ENCODE results near the gene CTSC. TPM values are rescaled to one million over a fixed set of nuclear protein-coding genes. Genes with fewer than 3 reads are reported as not detected.

Gene CTSC
- total RNA-seq, 1 donor from 2014 or later, result 4.8 TPM

GRCh38 chr11:88280673-88281316 is 56.7 kb downstream of the CTSC start:
- H3K27ac Mint-ChIP-seq (ENCODE audit: unreplicated experiment), result no peak overlapping the region
- H3K9me3 Mint-ChIP-seq (ENCODE audit: low read depth), result peaks cover 3% of the 10 kb centered on the region
- H3K4me3 Mint-ChIP-seq (ENCODE audit: unreplicated experiment), result no peak overlapping the region
- no peaks in the 10 kb centered on the region for H3K27me3 Mint-ChIP-seq (ENCODE audit: low read depth)
- no peaks in the 10 kb centered on the region for H3K36me3 Mint-ChIP-seq (ENCODE audit: low read depth)
- DNase-seq (ENCODE audit: low spot score), result no peak
- peaks cover 16% of the 10 kb centered on the region for H3K4me1 Mint-ChIP-seq (ENCODE audit: low read depth)
- TF ChIP-seq CTCF (IDR thresholded peaks at IDR 0.05), result no peak

DNA sequence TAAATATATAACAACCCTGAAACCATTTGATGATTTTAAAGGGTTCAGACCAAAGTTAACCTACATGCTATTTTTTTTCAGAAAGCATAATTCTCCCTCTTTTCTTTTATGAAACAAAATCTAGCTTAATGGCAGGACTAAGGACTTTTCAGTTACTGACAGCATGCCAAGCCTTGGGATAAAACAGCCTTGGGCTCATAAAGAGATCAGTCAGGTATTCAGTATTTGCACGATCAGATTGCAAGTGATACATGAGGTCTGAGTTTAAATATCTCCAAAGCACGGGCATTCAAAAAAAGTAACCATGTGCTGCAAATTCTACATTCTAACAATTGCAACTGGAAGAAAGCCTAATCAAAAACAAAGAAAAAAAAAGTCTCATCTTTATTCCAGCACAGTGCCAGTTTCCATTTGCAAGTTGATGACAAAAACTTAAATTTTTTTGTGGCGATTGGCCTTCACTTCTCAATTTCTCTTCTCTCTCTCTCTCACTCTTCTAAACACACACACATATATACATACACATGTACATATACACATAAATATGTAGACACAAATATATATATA is 60.1 kb downstream of the CTSC start:
- no peaks in the 10 kb centered on the region for H3K36me3 Mint-ChIP-seq (ENCODE audit: low read depth)
- peaks cover 2% of the 10 kb centered on the region for H3K27me3 Mint-ChIP-seq (ENCODE audit: low read depth)
- DNase-seq (ENCODE audit: low spot score), result no peak
- H3K4me1 Mint-ChIP-seq (ENCODE audit: low read depth), result peaks cover 6% of the 10 kb centered on the region
- peaks cover 3% of the 10 kb centered on the region for H3K9me3 Mint-ChIP-seq (ENCODE audit: low read depth)
- no peak for TF ChIP-seq CTCF (IDR thresholded peaks at IDR 0.05)
- no peak overlapping the region for H3K4me3 Mint-ChIP-seq (ENCODE audit: unreplicated experiment)
- no peak overlapping the region for H3K27ac Mint-ChIP-seq (ENCODE audit: unreplicated experiment)

DNA sequence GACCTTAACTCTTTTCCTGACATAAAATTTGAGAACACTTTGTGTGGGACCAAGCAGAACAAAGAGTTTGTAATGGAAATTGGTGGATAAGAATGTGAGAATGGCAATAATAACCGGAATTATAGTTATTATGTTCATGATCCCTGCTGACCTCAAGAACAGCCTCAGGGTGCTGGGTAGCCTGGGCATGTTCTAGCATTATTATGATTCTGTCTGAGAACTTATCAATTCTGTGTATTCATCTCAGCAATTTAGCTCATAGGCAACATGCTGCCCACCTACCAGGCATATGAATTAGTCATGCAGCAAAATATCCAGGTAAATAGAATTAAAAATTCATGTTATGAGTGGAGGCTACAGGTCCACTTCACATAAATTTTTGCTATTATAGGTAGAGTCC is 61.9 kb downstream of the CTSC start:
- peaks cover 2% of the 10 kb centered on the region for H3K27me3 Mint-ChIP-seq (ENCODE audit: low read depth)
- H3K36me3 Mint-ChIP-seq (ENCODE audit: low read depth), result no peaks in the 10 kb centered on the region
- H3K9me3 Mint-ChIP-seq (ENCODE audit: low read depth), result peaks cover 15% of the 10 kb centered on the region
- no peak for TF ChIP-seq CTCF (IDR thresholded peaks at IDR 0.05)
- H3K4me1 Mint-ChIP-seq (ENCODE audit: low read depth), result no peaks in the 10 kb centered on the region
- H3K4me3 Mint-ChIP-seq (ENCODE audit: unreplicated experiment), result no peak overlapping the region
- no peak overlapping the region for H3K27ac Mint-ChIP-seq (ENCODE audit: unreplicated experiment)
- no peak for DNase-seq (ENCODE audit: low spot score)

DNA sequence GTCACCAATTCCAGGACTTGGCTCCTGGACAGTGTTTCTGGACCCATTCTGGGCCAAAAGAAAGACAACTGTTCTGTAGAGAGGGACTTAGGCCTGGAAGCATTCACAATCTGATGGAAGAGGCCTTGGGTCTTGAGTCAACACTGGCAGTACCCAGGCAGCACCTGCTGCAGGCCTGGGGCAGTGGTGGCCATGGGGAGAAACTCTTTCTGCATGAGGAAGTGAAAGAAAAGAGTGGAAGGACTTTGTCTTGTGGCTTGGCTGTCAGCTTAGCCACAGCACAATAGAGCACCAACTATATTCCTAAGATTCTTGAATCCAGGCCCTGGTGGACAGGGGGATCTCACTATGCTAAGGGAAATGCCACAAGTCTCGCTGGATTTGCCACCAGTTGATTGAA is 70.6 kb downstream of the CTSC start:
- Mint-ChIP-seq H3K27me3 (ENCODE audit: low read depth) (peaks cover 4% of the 10 kb centered on the region), H3K4me1 (ENCODE audit: low read depth) (no peaks in the 10 kb centered on the region), H3K9me3 (ENCODE audit: low read depth) (peaks cover 17% of the 10 kb centered on the region), H3K27ac (ENCODE audit: unreplicated experiment) (no peak overlapping the region), H3K36me3 (ENCODE audit: low read depth) (no peaks in the 10 kb centered on the region), H3K4me3 (ENCODE audit: unreplicated experiment) (no peak overlapping the region)
- DNase-seq (ENCODE audit: low spot score), result no peak
- TF ChIP-seq CTCF (IDR thresholded peaks at IDR 0.05), result no peak

DNA sequence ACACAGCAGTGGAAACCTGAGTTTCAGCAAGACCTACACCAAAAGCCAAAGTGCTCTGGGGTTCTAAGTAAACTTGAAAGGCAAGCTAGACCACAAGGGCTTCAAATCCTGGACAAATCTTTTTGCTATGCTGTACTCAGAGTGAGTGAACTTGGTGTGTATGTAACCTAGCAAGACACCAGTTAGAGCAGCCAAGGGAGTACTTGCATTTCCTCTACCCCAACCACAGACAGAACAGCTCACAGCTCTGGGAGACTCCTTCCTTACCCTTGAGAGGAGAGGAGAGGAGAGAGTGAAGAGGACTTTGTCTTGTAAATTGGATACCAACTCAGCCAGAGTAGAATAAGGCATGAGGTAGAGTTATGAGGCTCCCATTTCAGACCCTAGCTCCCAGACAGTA is 71.4 kb downstream of the CTSC start:
- Mint-ChIP-seq H3K9me3 (ENCODE audit: low read depth) (peaks cover 13% of the 10 kb centered on the region), H3K27ac (ENCODE audit: unreplicated experiment) (no peak overlapping the region), H3K4me3 (ENCODE audit: unreplicated experiment) (no peak overlapping the region), H3K36me3 (ENCODE audit: low read depth) (no peaks in the 10 kb centered on the region), H3K27me3 (ENCODE audit: low read depth) (peaks cover 4% of the 10 kb centered on the region), H3K4me1 (ENCODE audit: low read depth) (no peaks in the 10 kb centered on the region)
- no peak for DNase-seq (ENCODE audit: low spot score)
- TF ChIP-seq CTCF (IDR thresholded peaks at IDR 0.05), result no peak

Data from chondrocyte (in vitro differentiated cells).